ENCODE results near the gene SLC25A1. TPM values are rescaled to one million over a fixed set of nuclear protein-coding genes. Genes with fewer than 3 reads are reported as not detected.

SLC25A1 gene
- total RNA-seq, result 10 to 100 TPM; 60.1 to 83.2 (median 71.1) TPM

- peak; percentile 83 to 97 for DNase-seq (ENCODE audit: low spot score in 2 of 2)
- intact Hi-C loops (cut with DNase I; ENCODE audit: low total_unique reads), result no loop called here
- H3K4me3 ChIP-seq (ENCODE audit: low read depth, poor library complexity, severe bottlenecking), result peak within 1 kb of the TSS; percentile 84
- 1% methylated on average over 38 to 46 of the region's 86 CpGs for WGBS, 2 donors
- TF ChIP-seq POLR2A (IDR thresholded peaks at IDR 0.05) (no peak), CTCF (IDR thresholded peaks at IDR 0.05) (no peak)
Observed at GRCh38 chr22:19178657-19179496, at the start of gene SLC25A1. SLC25A1 (minus strand) TSS chr22:19178736; CDS start chr22:19178673, 63 bp downstream.

GRCh38 chr22:19228179-19228578 lies 49.6 kb upstream of the SLC25A1 start:
- 72 to 82% methylated on average over 4 of the region's 4 CpGs for WGBS, 2 donors

GRCh38 chr22:19226428-19226827 lies 47.9 kb upstream of the SLC25A1 start:
- H3K4me3 ChIP-seq (ENCODE audit: low read depth, poor library complexity, severe bottlenecking), result no peak overlapping the region
- intact Hi-C loops (cut with DNase I; ENCODE audit: low total_unique reads), result no loop called here
- TF ChIP-seq POLR2A (IDR thresholded peaks at IDR 0.05) (no peak), CTCF (IDR thresholded peaks at IDR 0.05) (no peak)
- peak in 1 of 2 donors; percentile 34 for DNase-seq (ENCODE audit: low spot score in 2 of 2)

More at GRCh38 chr22:19228179-19228578, 49.6 kb upstream of the SLC25A1 start:
- H3K4me3 ChIP-seq (ENCODE audit: low read depth, poor library complexity, severe bottlenecking), result no peak overlapping the region
- TF ChIP-seq CTCF (IDR thresholded peaks at IDR 0.05), result no peak
- no peak for TF ChIP-seq POLR2A (IDR thresholded peaks at IDR 0.05)
- intact Hi-C loops (cut with DNase I; ENCODE audit: low total_unique reads), result no loop called here
- peak in 1 of 2 donors; percentile 10 for DNase-seq (ENCODE audit: low spot score in 2 of 2)

- TF ChIP-seq CTCF (IDR thresholded peaks at IDR 0.05) (no peak), POLR2A (IDR thresholded peaks at IDR 0.05) (no peak)
- 92% methylated on average over 3 of the region's 3 CpGs for WGBS, 2 donors
- H3K4me3 ChIP-seq (ENCODE audit: low read depth, poor library complexity, severe bottlenecking), result no peak overlapping the region
- intact Hi-C loops (cut with DNase I; ENCODE audit: low total_unique reads), result no loop called here
- no peak for DNase-seq (ENCODE audit: low spot score in 2 of 2)
Observed at GRCh38 chr22:19225560-19225959, 47.0 kb upstream of the SLC25A1 start.

- DNase-seq (ENCODE audit: low spot score in 2 of 2), result no peak
- intact Hi-C loops (cut with DNase I; ENCODE audit: low total_unique reads), result no loop called here
- WGBS, 2 donors, result 93 to 96% methylated on average over 7 of the region's 7 CpGs
- H3K4me3 ChIP-seq (ENCODE audit: low read depth, poor library complexity, severe bottlenecking), result no peak overlapping the region
- TF ChIP-seq POLR2A (IDR thresholded peaks at IDR 0.05) (no peak), CTCF (IDR thresholded peaks at IDR 0.05) (no peak)
Observed at GRCh38 chr22:19224985-19225384, 46.4 kb upstream of the SLC25A1 start.
